Pancreas (tissue), 10 donors: ENCODE data around the gene BCAS4. TPM values are rescaled to one million over a fixed set of nuclear protein-coding genes. Genes with fewer than 3 reads are reported as not detected.

Experiments used
- ATAC-seq, 4 donors: fragments of 200-7000 bp; cut with Tn5 transposase; one replicate each; pipeline versions ENCODE4 v1.8.0 to v1.9.1; 2020; ENCODE audit warnings: mild to moderate bottlenecking in 4 of 4, moderate library complexity in 4 of 4
- DNase-seq, 6 donors: peaks; one replicate each; pipeline ENCODE4 v3.0.0-alpha.2; 2020
- FAIRE-seq: peaks from 2 replicates; lab custom pipeline; 2012; peaks lifted over from hg19 to GRCh38; lab: Jason Lieb, UNC
- H3K27ac ChIP-seq, 4 donors: fragments of 200-600 bp; sonication (generic); 1 replicate in 3 of 4; 2 replicates in 1 of 4; pipeline versions ENCODE4 v1.5.0 to v1.8.0; 2020
- H3K27me3 ChIP-seq, 4 donors: fragments of 200-600 bp; one replicate each; pipeline ENCODE4 v1.8.0; 2021
- H3K36me3 ChIP-seq, 3 donors: fragments of 200-600 bp; sonication (generic) in 1 of 3; one replicate each; pipeline versions ENCODE4 v1.5.0 to v1.8.0; 2020 to 2021
- H3K4me1 ChIP-seq, 3 donors: fragments of 200-600 bp; one replicate each; pipeline ENCODE4 v1.8.0; 2021
- H3K4me3 ChIP-seq, 4 donors: fragments of 200-600 bp; sonication (generic) in 2 of 4; one replicate each; pipeline versions ENCODE4 v1.5.0 to v1.8.0; 2020 to 2021
- H3K9me3 ChIP-seq, 4 donors: fragments of 200-600 bp; one replicate each; pipeline ENCODE4 v1.8.0; 2021
- CTCF ChIP-seq, 4 donors: fragments of 200-600 bp; sonication (generic) in 3 of 4; IDR thresholded peaks; one replicate each; pipeline versions ENCODE4 v1.5.0 to v1.8.0; 2021; ENCODE audit warnings: antibody characterized with exemption in 4 of 4
- WGBS, 2 donors: extraction: QIAGEN DNeasy Blood & Tissue Kit; methylation state at CpG; one replicate each; pipeline ENCODE4 v1.1.7; 2013; 5-methylcytosine and 5-hydroxymethylcytosine counted together
- intact Hi-C, 3 donors: fragments of 100-400 bp; cut with DNase I; formaldehyde crosslinking; loops; one replicate each; pipeline versions ENCODE4 v1.11.1 to v1.14.2; 2022
- polyA plus RNA-seq, 2 donors: library from polyadenylated mRNA; stranded (reverse); fragments of 200-250 nt; gene quantifications; one replicate each; pipeline ENCODE4 v1.2.3, GENCODE V29; 2013
- total RNA-seq, 6 donors: library from RNA; stranded (reverse); fragmentation: NEBNext Ultra II Directional in 4 of 6; extraction: Animal tissue kit (Norgen Biotek cat#: 25700) in 4 of 6; gene quantifications; one replicate each; pipeline versions ENCODE4 v1.2.1 to v1.2.4, GENCODE V29; 2021 to 2023
- donor health status: healthy with polysubstance abuse.
- donor health status: DM: no; HTN: no; CAD: no; lungs with moderate emphysema.
- donor health status: DM: no; HTN: no; CAD: no.
- donor health status: control.
- donor health status: control.
- donor health status: Bipolar disorder and iron deficiency.
- donor health status: DM: yes; HTN: yes; CAD: no.
- donor health status: DM: no; HTN: no; CAD: no.
- donor health status: DM: no; HTN: no; CAD: no.
- donor health status: DM: yes; HTN: yes; CAD: no.

The BCAS4 gene
- total and polyA plus RNA-seq, 8 donors = 0.85 to 4.8 (median 1.9) TPM

GRCh38 chr20:50843331-50844276, 48.7 kb downstream of the BCAS4 start:
- no peaks in the 10 kb centered on the region for H3K27me3 ChIP-seq
- no peak for FAIRE-seq

GRCh38 chr20:50844430-50845100, 49.7 kb downstream of the BCAS4 start:
- H3K27me3 ChIP-seq = no peaks in the 10 kb centered on the region
- 87 to 95% methylated on average over 9 of the region's 9 CpGs for WGBS, 2 donors
- no peak overlapping the region for H3K27ac ChIP-seq
- FAIRE-seq = no peak
- no peak overlapping the region for H3K4me3 ChIP-seq
- peak in 1 of 4 donors; percentile 55 for ATAC-seq
- no peaks in the 10 kb centered on the region for H3K9me3 ChIP-seq
- H3K36me3 ChIP-seq = no peaks in the 10 kb centered on the region
- no peak for DNase-seq
- intact Hi-C loops = no loop called here
- no peak for TF ChIP-seq CTCF (IDR thresholded peaks at IDR 0.05)
- peaks cover 6 to 16% (median 13%) of the 10 kb centered on the region in 3 donors for H3K4me1 ChIP-seq

More at GRCh38 chr20:50843331-50844276, 48.7 kb downstream of the BCAS4 start:
- Histone ChIP-seq H3K9me3 (no peaks in the 10 kb centered on the region), H3K36me3 (no peaks in the 10 kb centered on the region), H3K4me1 (peaks cover 5 to 6% (median 5%) of the 10 kb centered on the region in 3 donors), H3K4me3 (no peak overlapping the region), H3K27ac (no peak overlapping the region)
- WGBS, 2 donors = 81 to 88% methylated on average over 9 of the region's 9 CpGs
- ATAC-seq = no peak
- no peak for TF ChIP-seq CTCF (IDR thresholded peaks at IDR 0.05)
- DNase-seq = peak in 1 of 6 donors; percentile 26
- intact Hi-C loops = no loop called here

GRCh38 chr20:50845566-50846215, 50.8 kb downstream of the BCAS4 start:
- Histone ChIP-seq H3K9me3 (no peaks in the 10 kb centered on the region), H3K4me1 (peaks cover 6 to 16% (median 13%) of the 10 kb centered on the region in 3 donors), H3K4me3 (no peak overlapping the region), H3K27me3 (no peaks in the 10 kb centered on the region), H3K27ac (no peak overlapping the region), H3K36me3 (no peaks in the 10 kb centered on the region)
- WGBS, 2 donors = 82 to 88% methylated on average over 15 of the region's 15 CpGs
- intact Hi-C loops = no loop called here
- no peak for ATAC-seq
- no peak for DNase-seq
- TF ChIP-seq CTCF (IDR thresholded peaks at IDR 0.05) = no peak
- FAIRE-seq = no peak

- ATAC-seq = peak; percentile 57 to 74 (median 65)
- H3K4me3 ChIP-seq = peak overlapping the region in 1 of 4 donors; percentile 25
- peaks cover 6 to 16% (median 13%) of the 10 kb centered on the region in 3 donors for H3K4me1 ChIP-seq
- TF ChIP-seq CTCF (IDR thresholded peaks at IDR 0.05) = no peak
- no peak for FAIRE-seq
- WGBS, 2 donors = 23 to 37% methylated on average over 8 of the region's 8 CpGs
- H3K27ac ChIP-seq = peak overlapping the region; percentile 66 to 76 (median 68)
- no peaks in the 10 kb centered on the region for H3K27me3 ChIP-seq
- H3K36me3 ChIP-seq = no peaks in the 10 kb centered on the region
- DNase-seq = peak in 4 of 6 donors; percentile 22 to 67 (median 52)
- intact Hi-C loops = no loop called here
- H3K9me3 ChIP-seq = no peaks in the 10 kb centered on the region
These were observed 53.5 kb downstream of the BCAS4 start for GRCh38 chr20:50848341-50848808.
